Activated CD4-positive, alpha-beta T cell treated with anti-CD3 and anti-CD28 coated beads, Interleukin-2, amount 50 U/mL, for 1 hour (primary cell): ENCODE data around the gene KLK2.

Experiments
- DNase-seq: peaks from one replicate; pipeline ENCODE4 v3.0.0-alpha.2; 2020

The KLK2 gene

GRCh38 chr19:50928831-50929230 is 55.6 kb downstream of the KLK2 start:
- DNase-seq = no peak
